MM.1S (cell line): ENCODE measurements around the gene MGAT4B.

ENCODE experiments used
- EZH2phosphoT487 ChIP-seq: fragments of 300-600 bp; sonication (generic); IDR thresholded peaks from 2 replicates; pipeline ENCODE4 v1.6.1; 2018; ENCODE audit warnings: antibody characterized with exemption, low read length
- TF ChIP-seq, protein P1 (sequence below): fragments of 300-600 bp; sonication (generic); IDR thresholded peaks from 2 replicates; pipeline ENCODE4 v1.5.1; 2016; ENCODE audit warnings: antibody characterized with exemption, low read length, mixed read lengths

DNA sequence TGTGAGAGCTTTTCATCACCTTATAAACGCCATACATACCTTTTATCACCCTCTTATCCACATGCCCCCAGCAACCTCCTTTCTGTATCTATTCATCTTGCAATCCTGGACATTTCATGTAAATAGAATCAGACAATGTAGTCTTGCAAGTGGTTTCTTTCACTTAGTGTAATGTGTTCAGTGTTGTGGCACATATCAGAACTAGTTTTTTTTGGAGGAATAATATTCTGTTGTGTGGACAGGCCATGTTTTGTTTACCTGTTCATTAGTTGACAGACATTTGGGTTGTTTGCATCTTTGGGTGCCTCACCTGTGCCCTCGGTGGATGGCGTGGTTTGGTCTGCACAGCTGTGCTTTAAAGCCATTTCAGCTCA is 15.4 kb upstream of the MGAT4B start:
- TF ChIP-seq, protein P1, sequence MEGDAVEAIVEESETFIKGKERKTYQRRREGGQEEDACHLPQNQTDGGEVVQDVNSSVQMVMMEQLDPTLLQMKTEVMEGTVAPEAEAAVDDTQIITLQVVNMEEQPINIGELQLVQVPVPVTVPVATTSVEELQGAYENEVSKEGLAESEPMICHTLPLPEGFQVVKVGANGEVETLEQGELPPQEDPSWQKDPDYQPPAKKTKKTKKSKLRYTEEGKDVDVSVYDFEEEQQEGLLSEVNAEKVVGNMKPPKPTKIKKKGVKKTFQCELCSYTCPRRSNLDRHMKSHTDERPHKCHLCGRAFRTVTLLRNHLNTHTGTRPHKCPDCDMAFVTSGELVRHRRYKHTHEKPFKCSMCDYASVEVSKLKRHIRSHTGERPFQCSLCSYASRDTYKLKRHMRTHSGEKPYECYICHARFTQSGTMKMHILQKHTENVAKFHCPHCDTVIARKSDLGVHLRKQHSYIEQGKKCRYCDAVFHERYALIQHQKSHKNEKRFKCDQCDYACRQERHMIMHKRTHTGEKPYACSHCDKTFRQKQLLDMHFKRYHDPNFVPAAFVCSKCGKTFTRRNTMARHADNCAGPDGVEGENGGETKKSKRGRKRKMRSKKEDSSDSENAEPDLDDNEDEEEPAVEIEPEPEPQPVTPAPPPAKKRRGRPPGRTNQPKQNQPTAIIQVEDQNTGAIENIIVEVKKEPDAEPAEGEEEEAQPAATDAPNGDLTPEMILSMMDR = no peak
- TF ChIP-seq EZH2phosphoT487 = no peak
